GM12875 (cell line): ENCODE measurements around the gene SLC25A23.

Source experiments
- H3K4me3 ChIP-seq: one replicate; pipeline ENCODE4 v1.5.1; 2011; ENCODE audit warnings: low read depth, low read length, control low read depth
- CTCF ChIP-seq: IDR thresholded peaks from 2 replicates; pipeline ENCODE4 v1.5.1; 2011; ENCODE audit warnings: low read depth, mild to moderate bottlenecking, control low read depth, inconsistent platforms, low read length, moderate library complexity, borderline replicate concordance; ENCODE audit not compliant: insufficient read depth

The SLC25A23 gene

DNA sequence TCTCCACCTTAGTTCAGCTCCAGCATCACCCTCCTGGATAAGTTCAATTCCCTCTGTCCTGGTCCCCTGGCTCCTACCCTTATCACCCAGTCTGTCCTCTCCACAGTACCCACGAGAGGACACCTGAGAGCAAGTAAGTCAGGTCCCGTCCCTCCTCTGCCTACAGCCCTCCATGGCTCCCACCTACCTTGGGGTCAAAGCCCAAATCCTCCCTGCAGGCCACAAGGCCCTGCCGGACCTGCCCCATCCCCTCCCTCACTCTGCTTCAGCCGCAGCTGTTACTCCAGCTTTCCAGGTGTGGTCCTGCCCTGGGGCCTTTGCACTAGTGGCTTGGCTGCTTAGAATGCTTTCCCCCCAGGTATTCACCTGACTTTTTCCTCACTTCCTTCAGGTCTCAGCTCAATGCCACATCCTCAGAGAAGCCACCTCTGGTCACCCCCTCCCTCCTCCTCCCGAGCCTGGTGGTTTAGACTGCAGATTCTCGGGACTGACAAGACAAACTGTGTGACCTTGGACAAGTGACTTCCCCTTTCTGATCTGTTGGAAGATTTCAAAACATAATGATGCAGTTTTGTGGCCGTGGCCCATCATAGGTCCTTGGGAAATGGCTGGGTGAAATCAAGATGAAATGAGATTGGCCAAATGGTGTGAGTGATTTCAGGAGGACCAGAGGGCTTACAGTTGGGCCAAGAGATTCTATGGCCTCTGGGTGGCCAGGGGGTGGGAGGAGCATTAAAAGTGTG, 38.9 kb upstream of the SLC25A23 start:
- H3K4me3 ChIP-seq, result no peak overlapping the region
- TF ChIP-seq CTCF, result no peak

GRCh38 chr19:6495947-6496346, 36.4 kb upstream of the SLC25A23 start:
- TF ChIP-seq CTCF, result no peak
- no peak overlapping the region for H3K4me3 ChIP-seq

- no peak for TF ChIP-seq CTCF
- H3K4me3 ChIP-seq, result no peak overlapping the region
Measured at GRCh38 chr19:6494438-6495036, 34.9 kb upstream of the SLC25A23 start.

DNA sequence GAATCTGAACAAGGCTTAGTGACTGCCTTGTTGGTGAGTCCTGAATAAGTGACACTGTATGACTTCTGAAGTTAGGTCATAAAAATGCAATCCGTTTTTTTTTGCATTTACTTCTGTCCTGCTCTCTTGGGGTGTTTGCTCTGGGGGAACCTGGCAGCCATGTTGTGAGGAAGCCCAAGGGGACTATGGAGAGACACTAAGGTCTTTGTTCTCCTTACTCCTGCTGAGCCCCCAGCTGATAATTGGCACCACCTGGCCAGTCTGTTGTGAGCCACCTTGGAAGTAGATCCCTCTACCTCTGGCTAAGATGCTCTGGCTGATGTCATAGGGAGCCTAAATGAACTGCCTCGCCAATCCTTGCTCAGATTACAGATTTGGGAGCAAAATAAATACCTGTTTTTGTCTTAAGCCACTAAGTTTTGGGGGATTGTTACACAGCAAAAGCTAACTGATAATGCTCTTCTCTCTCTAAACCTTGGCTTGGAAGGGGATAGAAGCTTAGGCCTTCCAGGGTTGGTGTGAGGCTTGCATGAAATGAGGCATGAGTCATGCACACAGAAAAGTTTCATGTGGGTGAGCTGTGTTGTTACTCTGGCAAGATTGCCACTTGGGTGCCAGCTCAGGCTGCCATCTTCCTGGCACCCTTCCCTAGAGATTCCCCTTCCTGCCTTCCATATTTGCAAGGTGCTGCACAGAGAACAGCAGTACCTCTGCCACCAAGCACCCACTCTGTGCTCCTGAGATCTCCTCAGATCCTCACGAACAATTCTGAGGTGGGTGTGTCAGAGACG, 32.4 kb upstream of the SLC25A23 start:
- no peak overlapping the region for H3K4me3 ChIP-seq
- no peak for TF ChIP-seq CTCF

GRCh38 chr19:6490134-6490533, 30.5 kb upstream of the SLC25A23 start:
- no peak for TF ChIP-seq CTCF
- H3K4me3 ChIP-seq, result peak overlapping the region; percentile 64

DNA sequence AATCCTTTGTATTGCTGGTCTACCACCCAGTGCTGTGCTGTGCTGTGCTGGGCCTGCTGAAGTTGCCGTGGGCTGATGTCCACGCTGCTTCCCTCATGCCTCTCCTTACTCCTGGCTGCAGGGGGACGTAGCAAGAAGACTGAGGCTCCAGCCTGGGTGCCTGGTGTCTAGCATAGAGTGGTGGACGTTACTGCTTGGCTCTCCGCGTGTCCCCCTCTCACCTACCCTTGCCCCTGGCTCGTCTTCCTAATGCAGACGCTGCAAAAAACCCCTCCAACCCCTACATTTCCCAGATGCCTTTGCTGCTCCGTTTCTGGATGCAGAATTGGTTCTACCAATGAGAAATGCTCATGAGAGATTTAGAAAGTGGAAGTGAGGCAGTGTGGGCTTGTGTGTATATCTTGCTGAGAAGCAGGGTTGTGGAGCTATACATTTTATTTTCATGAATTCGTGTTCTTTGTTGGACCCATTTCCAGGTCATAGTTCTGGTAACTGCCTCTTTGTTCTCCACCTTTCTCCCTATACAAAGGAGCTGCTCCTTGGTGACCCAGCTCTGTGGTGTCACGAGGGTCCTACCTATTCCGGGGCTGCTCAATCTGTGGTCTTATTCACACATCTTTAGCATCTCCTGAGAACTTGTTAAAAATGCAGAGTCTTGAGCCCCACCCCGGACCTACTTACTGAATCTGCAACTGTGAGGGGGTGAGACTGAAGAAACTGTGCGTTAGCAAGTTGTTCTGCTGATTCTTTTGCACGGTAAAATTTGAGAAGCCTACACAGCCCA, 29.9 kb upstream of the SLC25A23 start:
- H3K4me3 ChIP-seq, result peak overlapping the region; percentile 64
- no peak for TF ChIP-seq CTCF
